ENCODE results near the gene REX1BD. TPM values are rescaled to one million over a fixed set of nuclear protein-coding genes. Genes with fewer than 3 reads are reported as not detected.
"Not testable (repeated sequence)": the region's sequence is repeated elsewhere in the genome, so short reads cannot be mapped to it uniquely, and the experiment has no call there.

Gene REX1BD
- 100 to 1,000 TPM; 146 to 214 TPM for total RNA-seq

GRCh38 chr19:18588611-18589379 is at the start of gene REX1BD:
REX1BD (plus strand) TSS chr19:18588798; CDS start chr19:18588802, 4 bp downstream.
- ATAC-seq (peak; percentile 89), DNase-seq (peak; percentile 80 to 83 (median 81))
- 0% methylated on average over 72 of the region's 72 CpGs; no CpG with 5 or more reads in 1 of the 2 donors for WGBS, 2 donors
- H3K4me1 ChIP-seq, result peaks cover 15% of the 10 kb centered on the region
- H3K9me3 ChIP-seq, result no peaks in the 10 kb centered on the region
- H3K27ac ChIP-seq, result peak within 1 kb of the TSS; percentile 71 to 93 (median 84)
- no peaks in the 10 kb centered on the region for H3K36me3 ChIP-seq (replicated peaks in 1 of 2; ENCODE audit: insufficient read depth in 1 of 2, low read depth in 2 of 2)
- intact Hi-C loops (cut with DNase I), result no loop called here
- H3K4me3 ChIP-seq, result peak within 1 kb of the TSS; percentile 83 to 92
- H3K27me3 ChIP-seq, result no peaks in the 10 kb centered on the region
- TF ChIP-seq, protein P1, sequence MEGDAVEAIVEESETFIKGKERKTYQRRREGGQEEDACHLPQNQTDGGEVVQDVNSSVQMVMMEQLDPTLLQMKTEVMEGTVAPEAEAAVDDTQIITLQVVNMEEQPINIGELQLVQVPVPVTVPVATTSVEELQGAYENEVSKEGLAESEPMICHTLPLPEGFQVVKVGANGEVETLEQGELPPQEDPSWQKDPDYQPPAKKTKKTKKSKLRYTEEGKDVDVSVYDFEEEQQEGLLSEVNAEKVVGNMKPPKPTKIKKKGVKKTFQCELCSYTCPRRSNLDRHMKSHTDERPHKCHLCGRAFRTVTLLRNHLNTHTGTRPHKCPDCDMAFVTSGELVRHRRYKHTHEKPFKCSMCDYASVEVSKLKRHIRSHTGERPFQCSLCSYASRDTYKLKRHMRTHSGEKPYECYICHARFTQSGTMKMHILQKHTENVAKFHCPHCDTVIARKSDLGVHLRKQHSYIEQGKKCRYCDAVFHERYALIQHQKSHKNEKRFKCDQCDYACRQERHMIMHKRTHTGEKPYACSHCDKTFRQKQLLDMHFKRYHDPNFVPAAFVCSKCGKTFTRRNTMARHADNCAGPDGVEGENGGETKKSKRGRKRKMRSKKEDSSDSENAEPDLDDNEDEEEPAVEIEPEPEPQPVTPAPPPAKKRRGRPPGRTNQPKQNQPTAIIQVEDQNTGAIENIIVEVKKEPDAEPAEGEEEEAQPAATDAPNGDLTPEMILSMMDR (IDR thresholded peaks at IDR 0.05), result peak; percentile 84 to 94 (median 88)
- TF ChIP-seq POLR2A (IDR thresholded peaks at IDR 0.05), result peak; percentile 44 to 64 (median 60)

- Histone ChIP-seq H3K27me3 (no peaks in the 10 kb centered on the region), H3K36me3 (replicated peaks in 1 of 2; ENCODE audit: insufficient read depth in 1 of 2, low read depth in 2 of 2) (peaks cover 0 to 6% of the 10 kb centered on the region in 2 donors), H3K4me3 (no peak overlapping the region), H3K27ac (no peak overlapping the region), H3K4me1 (peaks cover 16% of the 10 kb centered on the region), H3K9me3 (no peaks in the 10 kb centered on the region)
- ATAC-seq, result no peak
- no peak for TF ChIP-seq POLR2A (IDR thresholded peaks at IDR 0.05)
- TF ChIP-seq, protein P1 (IDR thresholded peaks at IDR 0.05), result no peak
- intact Hi-C loops (cut with DNase I), result no loop called here
- WGBS, 2 donors, result 96 to 97% methylated on average over 13 to 17 of the region's 19 CpGs
- DNase-seq, result no peak
These were observed 49.2 kb upstream of the REX1BD start for GRCh38 chr19:18539372-18539771.

DNA sequence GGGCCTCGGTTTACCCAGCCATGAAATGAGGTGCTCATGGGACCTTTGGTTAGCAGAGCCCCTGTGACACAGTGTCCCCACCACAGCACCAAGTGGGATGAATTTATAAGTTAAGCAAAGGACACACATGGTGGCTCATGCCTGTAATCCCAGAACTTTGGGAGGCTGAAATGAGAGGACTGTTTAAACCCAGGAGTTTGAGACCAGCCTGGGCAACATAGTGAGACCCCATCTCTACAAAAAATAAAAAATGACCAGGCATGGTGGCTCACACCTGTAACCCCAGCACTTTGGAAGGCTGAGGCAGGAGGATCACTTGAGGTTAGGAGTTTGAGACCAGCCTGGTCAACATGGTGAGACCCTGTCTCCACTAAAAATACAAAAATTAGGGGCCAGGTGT is 48.4 kb upstream of the REX1BD start:
- peaks cover 16% of the 10 kb centered on the region for H3K4me1 ChIP-seq
- H3K9me3 ChIP-seq; intact Hi-C loops (cut with DNase I); H3K27ac ChIP-seq; DNase-seq; ATAC-seq; H3K4me3 ChIP-seq; H3K36me3 ChIP-seq (replicated peaks in 1 of 2; ENCODE audit: insufficient read depth in 1 of 2, low read depth in 2 of 2); H3K27me3 ChIP-seq: not testable (repeated sequence)
- 63 to 100% methylated on average over 1 of the region's 1 CpG for WGBS, 2 donors

GRCh38 chr19:18541258-18541991 is 47.2 kb upstream of the REX1BD start:
- ATAC-seq, result no peak
- 87% methylated on average over 11 to 21 of the region's 21 CpGs for WGBS, 2 donors
- H3K4me3 ChIP-seq, result no peak overlapping the region
- no peak overlapping the region for H3K27ac ChIP-seq
- TF ChIP-seq, protein P1 (IDR thresholded peaks at IDR 0.05), result no peak
- TF ChIP-seq POLR2A (IDR thresholded peaks at IDR 0.05), result no peak
- peaks cover 0 to 4% of the 10 kb centered on the region in 2 donors for H3K36me3 ChIP-seq (replicated peaks in 1 of 2; ENCODE audit: insufficient read depth in 1 of 2, low read depth in 2 of 2)
- H3K27me3 ChIP-seq, result no peaks in the 10 kb centered on the region
- peaks cover 16% of the 10 kb centered on the region for H3K4me1 ChIP-seq
- no peaks in the 10 kb centered on the region for H3K9me3 ChIP-seq
- no peak for DNase-seq
- intact Hi-C loops (cut with DNase I), result no loop called here
